Measurements from ENCODE around the gene PCDHGA6.

- TF ChIP-seq, protein P1, sequence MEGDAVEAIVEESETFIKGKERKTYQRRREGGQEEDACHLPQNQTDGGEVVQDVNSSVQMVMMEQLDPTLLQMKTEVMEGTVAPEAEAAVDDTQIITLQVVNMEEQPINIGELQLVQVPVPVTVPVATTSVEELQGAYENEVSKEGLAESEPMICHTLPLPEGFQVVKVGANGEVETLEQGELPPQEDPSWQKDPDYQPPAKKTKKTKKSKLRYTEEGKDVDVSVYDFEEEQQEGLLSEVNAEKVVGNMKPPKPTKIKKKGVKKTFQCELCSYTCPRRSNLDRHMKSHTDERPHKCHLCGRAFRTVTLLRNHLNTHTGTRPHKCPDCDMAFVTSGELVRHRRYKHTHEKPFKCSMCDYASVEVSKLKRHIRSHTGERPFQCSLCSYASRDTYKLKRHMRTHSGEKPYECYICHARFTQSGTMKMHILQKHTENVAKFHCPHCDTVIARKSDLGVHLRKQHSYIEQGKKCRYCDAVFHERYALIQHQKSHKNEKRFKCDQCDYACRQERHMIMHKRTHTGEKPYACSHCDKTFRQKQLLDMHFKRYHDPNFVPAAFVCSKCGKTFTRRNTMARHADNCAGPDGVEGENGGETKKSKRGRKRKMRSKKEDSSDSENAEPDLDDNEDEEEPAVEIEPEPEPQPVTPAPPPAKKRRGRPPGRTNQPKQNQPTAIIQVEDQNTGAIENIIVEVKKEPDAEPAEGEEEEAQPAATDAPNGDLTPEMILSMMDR (IDR thresholded peaks at IDR 0.05; ENCODE audit: insufficient read depth, low read length): no peak
- TF ChIP-seq SPI1 (IDR thresholded peaks at IDR 0.05; ENCODE audit: borderline replicate concordance, low read depth): no peak
- TF ChIP-seq, protein P2, sequence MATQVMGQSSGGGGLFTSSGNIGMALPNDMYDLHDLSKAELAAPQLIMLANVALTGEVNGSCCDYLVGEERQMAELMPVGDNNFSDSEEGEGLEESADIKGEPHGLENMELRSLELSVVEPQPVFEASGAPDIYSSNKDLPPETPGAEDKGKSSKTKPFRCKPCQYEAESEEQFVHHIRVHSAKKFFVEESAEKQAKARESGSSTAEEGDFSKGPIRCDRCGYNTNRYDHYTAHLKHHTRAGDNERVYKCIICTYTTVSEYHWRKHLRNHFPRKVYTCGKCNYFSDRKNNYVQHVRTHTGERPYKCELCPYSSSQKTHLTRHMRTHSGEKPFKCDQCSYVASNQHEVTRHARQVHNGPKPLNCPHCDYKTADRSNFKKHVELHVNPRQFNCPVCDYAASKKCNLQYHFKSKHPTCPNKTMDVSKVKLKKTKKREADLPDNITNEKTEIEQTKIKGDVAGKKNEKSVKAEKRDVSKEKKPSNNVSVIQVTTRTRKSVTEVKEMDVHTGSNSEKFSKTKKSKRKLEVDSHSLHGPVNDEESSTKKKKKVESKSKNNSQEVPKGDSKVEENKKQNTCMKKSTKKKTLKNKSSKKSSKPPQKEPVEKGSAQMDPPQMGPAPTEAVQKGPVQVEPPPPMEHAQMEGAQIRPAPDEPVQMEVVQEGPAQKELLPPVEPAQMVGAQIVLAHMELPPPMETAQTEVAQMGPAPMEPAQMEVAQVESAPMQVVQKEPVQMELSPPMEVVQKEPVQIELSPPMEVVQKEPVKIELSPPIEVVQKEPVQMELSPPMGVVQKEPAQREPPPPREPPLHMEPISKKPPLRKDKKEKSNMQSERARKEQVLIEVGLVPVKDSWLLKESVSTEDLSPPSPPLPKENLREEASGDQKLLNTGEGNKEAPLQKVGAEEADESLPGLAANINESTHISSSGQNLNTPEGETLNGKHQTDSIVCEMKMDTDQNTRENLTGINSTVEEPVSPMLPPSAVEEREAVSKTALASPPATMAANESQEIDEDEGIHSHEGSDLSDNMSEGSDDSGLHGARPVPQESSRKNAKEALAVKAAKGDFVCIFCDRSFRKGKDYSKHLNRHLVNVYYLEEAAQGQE (IDR thresholded peaks at IDR 0.05; ENCODE audit: insufficient replicate concordance, low read depth): no peak
- no peak for TF ChIP-seq POLR2AphosphoS5 (IDR thresholded peaks at IDR 0.05; ENCODE audit: low read depth)
- TF ChIP-seq GABPA (IDR thresholded peaks at IDR 0.05; ENCODE audit: low read depth): no peak
These were observed 18.7 kb upstream of the PCDHGA6 start, which contains the start of gene PCDHGA4 for GRCh38 chr5:141354900-141355469.

All from HL-60 (cell line).